ACC112 (cell line): ENCODE measurements around the gene COP1.
A peak's percentile ranks its signal among the peaks of the same experiment; 100 is the strongest.
"Not testable (repeated sequence)": the region's sequence is repeated elsewhere in the genome, so short reads cannot be mapped to it uniquely, and the experiment has no call there.

Experiments
- H2AFZ ChIP-seq: fragments of 200-600 bp; sonication (generic); one replicate; pipeline ENCODE4 v1.6.0; 2017; ENCODE audit warnings: antibody characterized with exemption, low read length; ENCODE audit not compliant: unreplicated experiment
- H3K27ac ChIP-seq: fragments of 200-600 bp; sonication (generic); 2 replicates; pipeline ENCODE4 v1.5.1; 2014; ENCODE audit warnings: low read depth, mild to moderate bottlenecking, antibody characterized with exemption, low read length, moderate library complexity
- H3K27me3 ChIP-seq: fragments of 200-600 bp; sonication (generic); 2 replicates; pipeline ENCODE4 v1.6.1; 2014; ENCODE audit warnings: mild to moderate bottlenecking, antibody characterized with exemption, low read length, moderate library complexity, mixed read lengths; ENCODE audit not compliant: insufficient read depth
- H3K36me3 ChIP-seq: fragments of 200-600 bp; sonication (generic); 2 replicates; pipeline ENCODE4 v1.6.1; 2016; ENCODE audit warnings: mild to moderate bottlenecking, antibody characterized with exemption, low read length, moderate library complexity, mixed read lengths; ENCODE audit not compliant: insufficient read depth
- H3K4me1 ChIP-seq: fragments of 200-600 bp; sonication (generic); one replicate; pipeline ENCODE4 v1.6.1; 2016; ENCODE audit warnings: low read length, mixed read lengths; ENCODE audit not compliant: insufficient read depth, unreplicated experiment, control insufficient read depth
- H3K4me3 ChIP-seq: fragments of 200-600 bp; sonication (generic); 2 replicates; pipeline ENCODE4 v1.5.1; 2014; ENCODE audit warnings: mild to moderate bottlenecking, low read depth, low read length
- H3K79me2 ChIP-seq: fragments of 200-600 bp; sonication (generic); one replicate; pipeline ENCODE4 v1.6.0; 2016; ENCODE audit warnings: low read length; ENCODE audit not compliant: control insufficient read depth, unreplicated experiment, insufficient read depth

The COP1 gene

DNA sequence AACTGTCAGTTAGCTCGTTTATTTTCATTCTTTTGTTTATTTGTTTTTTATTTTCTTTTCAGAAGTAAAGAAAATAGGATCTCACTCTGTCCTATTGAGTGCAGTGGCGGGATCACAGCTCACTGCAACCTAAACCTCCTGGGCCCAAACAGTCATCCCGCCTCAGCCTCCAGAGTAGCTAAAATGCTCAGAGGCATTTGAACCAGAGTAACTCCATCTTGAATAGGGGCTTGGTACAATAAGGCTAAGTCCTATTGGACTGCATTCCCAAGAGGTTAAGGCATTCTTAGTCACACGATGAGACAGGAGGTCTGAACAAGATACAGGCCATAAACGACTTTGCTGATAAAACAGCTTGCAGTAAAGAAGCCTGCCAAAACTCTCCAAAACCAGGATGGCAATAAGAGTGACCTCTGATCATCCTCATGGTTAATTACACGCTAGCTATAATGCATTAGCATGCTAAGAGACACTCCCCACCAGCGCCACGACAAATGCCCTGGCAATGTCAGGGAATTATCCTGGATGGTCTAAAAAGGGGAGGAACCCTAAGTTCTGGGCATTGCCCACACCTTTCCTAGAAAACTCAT lies 13.1 kb upstream of the COP1 start:
- H3K4me1 ChIP-seq: no peaks in the 10 kb centered on the region
- H3K36me3 ChIP-seq: no peaks in the 10 kb centered on the region
- H3K79me2 ChIP-seq: no peaks in the 10 kb centered on the region
- peaks cover 5% of the 10 kb centered on the region; the same call in 1 of the 2 replicates for H3K27me3 ChIP-seq
- no peak overlapping the region for H3K27ac ChIP-seq
- no peak overlapping the region for H2AFZ ChIP-seq
- H3K4me3 ChIP-seq: no peak overlapping the region

DNA sequence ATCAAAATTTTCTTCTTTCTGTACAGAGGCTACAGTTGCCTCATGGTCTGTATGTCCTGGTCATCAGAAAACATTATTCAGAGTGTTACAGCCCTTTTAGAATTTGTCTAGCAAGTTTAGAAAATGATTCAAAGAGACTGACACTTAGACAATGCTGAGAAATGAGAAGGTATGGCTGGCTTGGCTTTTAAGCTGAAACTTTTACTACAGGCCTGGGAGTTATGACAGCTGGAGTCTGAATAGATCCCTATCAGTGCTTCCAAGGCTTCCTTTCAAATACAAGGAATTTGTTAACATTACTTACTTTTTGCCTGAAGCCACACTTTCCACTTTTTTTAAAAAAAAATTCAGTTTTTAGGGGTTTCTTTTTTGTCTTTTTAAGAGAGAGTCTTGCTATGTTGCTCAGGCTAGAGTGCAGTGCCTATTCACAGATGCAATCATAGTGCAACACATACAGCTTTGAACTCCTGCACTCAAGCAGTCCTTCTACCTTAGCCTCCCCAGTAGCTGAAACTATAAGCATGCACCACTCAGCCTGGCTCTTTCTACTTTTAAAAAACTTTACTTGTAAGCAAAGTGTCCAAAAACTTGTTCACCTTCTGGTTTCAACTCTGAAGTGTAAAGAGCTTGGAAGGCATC lies 10.5 kb upstream of the COP1 start:
- H2AFZ ChIP-seq: no peak overlapping the region
- H3K79me2 ChIP-seq: no peaks in the 10 kb centered on the region
- H3K4me3 ChIP-seq: no peak overlapping the region
- no peak overlapping the region for H3K27ac ChIP-seq
- no peaks in the 10 kb centered on the region for H3K36me3 ChIP-seq
- peaks cover 10% of the 10 kb centered on the region; the same call in 1 of the 2 replicates for H3K27me3 ChIP-seq
- no peaks in the 10 kb centered on the region for H3K4me1 ChIP-seq

DNA sequence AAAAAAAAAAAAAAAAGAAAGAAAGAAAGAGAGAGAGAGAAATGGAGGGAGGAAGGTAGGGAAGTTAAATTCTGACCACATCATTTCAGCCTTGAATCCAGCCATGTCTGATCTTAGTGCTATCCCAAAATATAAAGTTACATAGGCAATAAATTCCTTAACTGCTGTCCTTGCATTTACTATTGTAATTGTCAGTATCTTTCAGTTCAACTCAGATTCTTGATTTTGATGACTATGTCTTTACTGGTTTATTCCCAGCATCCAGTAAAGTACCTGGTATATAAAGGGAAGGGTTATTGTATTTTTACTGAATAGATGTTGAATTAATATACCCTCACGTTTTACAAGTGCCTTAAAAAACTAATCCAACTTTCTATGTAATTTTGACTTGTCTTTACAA lies 8.9 kb upstream of the COP1 start:
- H3K79me2 ChIP-seq: no peaks in the 10 kb centered on the region
- H3K4me1 ChIP-seq: no peaks in the 10 kb centered on the region
- no peak overlapping the region for H3K27ac ChIP-seq
- H2AFZ ChIP-seq: no peak overlapping the region
- no peaks in the 10 kb centered on the region for H3K36me3 ChIP-seq
- no peak overlapping the region for H3K4me3 ChIP-seq
- H3K27me3 ChIP-seq: peaks cover 10% of the 10 kb centered on the region; the same call in 1 of the 2 replicates

DNA sequence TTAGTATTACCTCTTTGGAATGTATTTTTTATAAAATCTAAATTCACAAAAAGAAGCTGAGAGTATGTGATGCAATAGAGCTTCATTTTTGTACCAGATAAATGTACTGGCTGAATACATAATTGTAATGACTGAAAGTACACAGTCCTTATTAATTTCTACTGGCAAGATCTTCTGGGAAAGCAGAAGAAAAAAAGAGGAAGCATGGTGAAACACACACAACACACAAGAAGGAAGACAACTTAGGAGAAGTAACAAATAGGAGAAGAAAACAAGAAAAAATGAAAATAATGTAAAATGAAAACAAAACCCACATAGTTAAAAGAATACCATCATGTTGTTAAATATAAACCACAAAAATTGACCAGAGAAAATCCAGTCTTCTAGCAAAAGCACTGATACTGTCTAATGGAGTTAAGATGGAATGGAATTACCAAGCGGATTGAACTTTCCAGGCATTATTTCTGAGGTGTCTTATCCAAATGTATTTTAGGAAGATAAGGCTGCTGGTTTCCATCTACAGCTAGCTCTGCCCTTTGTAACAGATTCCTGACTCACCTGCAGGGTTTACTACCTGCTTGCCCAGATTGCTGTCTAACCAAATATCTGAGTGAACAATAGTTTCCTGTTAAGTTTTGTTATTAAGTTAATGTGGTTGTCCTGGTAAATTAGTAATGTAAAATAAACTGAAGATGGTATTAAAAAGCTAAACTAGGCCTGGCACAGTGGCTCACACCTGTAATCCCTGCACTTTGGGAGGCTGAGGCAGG lies 4.5 kb upstream of the COP1 start:
- no peaks in the 10 kb centered on the region for H3K4me1 ChIP-seq
- H3K79me2 ChIP-seq: peaks cover 7% of the 10 kb centered on the region
- no peak overlapping the region for H3K4me3 ChIP-seq
- H3K36me3 ChIP-seq: no peaks in the 10 kb centered on the region
- peaks cover 4% of the 10 kb centered on the region; the same call in 1 of the 2 replicates for H3K27me3 ChIP-seq
- H2AFZ ChIP-seq: no peak overlapping the region
- H3K27ac ChIP-seq: no peak overlapping the region

DNA sequence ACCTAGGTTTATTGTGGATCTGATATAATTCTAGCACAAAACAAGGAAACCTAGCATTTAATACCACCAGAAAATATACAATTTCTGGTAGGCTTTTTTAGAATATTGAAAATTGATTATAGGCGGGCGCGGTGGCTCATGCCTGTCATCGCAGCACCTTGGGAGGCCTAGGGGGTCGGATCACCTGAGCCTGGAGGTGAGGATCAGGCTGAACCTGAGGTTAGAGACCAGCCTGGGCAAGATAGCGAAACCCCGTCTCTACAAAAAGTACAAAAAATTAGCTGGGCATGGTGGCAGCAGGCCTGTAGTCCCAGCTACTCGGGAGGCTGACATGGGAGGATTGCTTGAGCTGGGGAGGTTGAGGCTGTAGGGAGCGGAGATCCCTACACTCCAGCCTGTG lies 948 bp upstream of the COP1 start:
- Histone ChIP-seq H3K27ac (peak overlapping the region; percentile 85; the same call in 1 of the 2 replicates), H3K4me1 (peaks cover 8% of the 10 kb centered on the region), H2AFZ (peak overlapping the region; percentile 97), H3K36me3 (no peaks in the 10 kb centered on the region), H3K27me3 (no peaks in the 10 kb centered on the region), H3K79me2 (peaks cover 42% of the 10 kb centered on the region), H3K4me3 (peak overlapping the region; percentile 99)

DNA sequence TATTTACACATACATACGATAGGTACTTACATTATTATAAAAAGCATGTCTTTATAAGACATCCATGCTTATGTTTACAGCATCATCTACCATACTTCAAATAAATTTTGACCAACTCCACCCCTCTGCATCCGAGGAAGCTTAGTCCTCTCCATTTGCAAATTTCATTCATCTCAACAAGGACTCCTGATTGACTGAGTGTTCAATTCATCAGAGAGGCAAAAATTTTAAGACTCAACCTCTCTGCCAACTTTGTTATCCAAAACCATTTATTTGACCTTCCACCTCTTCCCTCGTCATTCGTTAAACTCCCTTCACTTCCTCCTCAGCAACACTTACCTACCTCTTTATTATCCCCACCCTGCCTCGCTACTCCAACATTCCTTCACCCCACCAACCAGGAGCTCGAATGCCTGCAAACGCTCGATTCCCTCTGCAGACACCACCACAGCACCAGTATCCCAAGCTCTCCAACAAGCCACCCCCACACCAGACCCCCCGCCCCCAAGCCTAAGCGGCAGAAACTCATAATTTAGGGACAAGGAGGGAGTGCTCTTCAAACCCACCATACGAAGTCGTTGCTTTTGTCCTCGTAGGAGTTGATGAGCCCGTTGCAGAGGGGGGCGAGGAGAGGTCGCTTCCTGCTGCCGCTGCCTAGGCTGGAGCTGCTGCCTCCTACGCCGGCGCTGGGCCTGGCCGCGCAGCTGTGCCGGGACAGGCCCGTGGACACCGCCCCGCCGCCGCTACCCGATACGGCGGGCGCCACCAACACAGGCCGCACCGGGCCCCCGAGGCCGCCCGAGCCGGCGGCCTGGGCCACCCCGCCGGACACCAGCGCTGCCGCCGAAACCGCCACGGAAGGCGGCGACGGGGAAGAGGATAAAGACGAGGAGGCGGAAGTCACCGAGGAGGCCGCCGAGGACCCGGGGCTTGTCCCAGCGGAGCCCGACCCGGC lies 803 bp downstream of the COP1 start:
- peak overlapping the region; percentile 89 for H2AFZ ChIP-seq
- H3K27ac ChIP-seq: peak overlapping the region; percentile 85
- peaks cover 8% of the 10 kb centered on the region for H3K4me1 ChIP-seq
- H3K27me3 ChIP-seq: no peaks in the 10 kb centered on the region
- no peaks in the 10 kb centered on the region for H3K36me3 ChIP-seq
- peak overlapping the region; percentile 99 for H3K4me3 ChIP-seq
- peaks cover 59% of the 10 kb centered on the region for H3K79me2 ChIP-seq

DNA sequence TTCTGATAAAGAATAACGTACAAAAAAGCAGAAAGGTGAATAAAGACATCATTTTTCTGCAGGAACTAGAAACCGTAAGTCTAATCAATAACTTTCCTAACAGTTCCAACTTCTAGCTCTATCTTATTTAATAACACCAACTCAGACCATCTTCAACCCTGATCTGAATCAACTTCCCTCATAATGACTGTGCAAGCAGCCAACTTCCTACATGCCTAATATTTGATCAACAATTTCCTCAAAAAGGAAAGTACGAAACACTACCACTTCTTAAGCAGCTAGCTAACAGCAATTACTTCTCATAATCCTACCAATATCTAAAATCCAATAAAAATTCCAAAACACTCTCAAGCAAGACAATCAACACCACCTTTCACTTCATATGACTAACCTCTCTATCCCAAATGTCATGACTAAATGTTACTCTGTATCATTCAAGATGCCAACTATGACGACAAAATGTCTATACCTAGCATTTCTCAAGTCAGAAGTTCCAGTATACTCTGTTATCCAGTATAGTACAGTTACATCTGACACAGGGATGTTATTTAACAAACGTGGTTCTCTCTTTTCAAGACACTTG lies 1.7 kb downstream of the COP1 start:
- Histone ChIP-seq H3K4me1 (peaks cover 8% of the 10 kb centered on the region), H3K79me2 (peaks cover 68% of the 10 kb centered on the region), H3K27ac (peak overlapping the region; percentile 85; the same call in 1 of the 2 replicates), H3K36me3 (no peaks in the 10 kb centered on the region), H3K4me3 (peak overlapping the region; percentile 99), H2AFZ (no peak overlapping the region), H3K27me3 (no peaks in the 10 kb centered on the region)

DNA sequence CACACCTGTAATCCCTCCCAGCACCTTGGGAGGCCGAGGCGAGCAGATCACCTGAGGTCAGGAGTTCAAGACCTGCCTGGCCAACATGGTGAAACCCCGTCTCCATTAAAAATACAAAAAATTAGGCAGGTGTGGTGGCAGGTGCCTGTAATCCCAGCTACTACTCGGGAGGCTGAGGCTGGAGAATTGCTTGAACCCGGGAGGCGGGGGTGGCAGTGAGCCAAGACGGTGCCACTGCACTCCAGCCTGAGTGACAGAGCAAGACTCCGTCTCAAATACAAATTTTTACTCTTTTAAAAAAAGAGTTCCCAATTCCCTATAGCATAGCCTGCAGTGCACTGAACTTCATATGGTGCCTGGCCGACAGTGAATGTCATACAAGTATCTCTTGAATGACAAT lies 2.4 kb downstream of the COP1 start:
- H3K79me2 ChIP-seq: peaks cover 75% of the 10 kb centered on the region
- peak overlapping the region; percentile 99 for H3K4me3 ChIP-seq
- H3K27ac ChIP-seq, H3K36me3 ChIP-seq, H2AFZ ChIP-seq, H3K4me1 ChIP-seq, H3K27me3 ChIP-seq: not testable (repeated sequence)

DNA sequence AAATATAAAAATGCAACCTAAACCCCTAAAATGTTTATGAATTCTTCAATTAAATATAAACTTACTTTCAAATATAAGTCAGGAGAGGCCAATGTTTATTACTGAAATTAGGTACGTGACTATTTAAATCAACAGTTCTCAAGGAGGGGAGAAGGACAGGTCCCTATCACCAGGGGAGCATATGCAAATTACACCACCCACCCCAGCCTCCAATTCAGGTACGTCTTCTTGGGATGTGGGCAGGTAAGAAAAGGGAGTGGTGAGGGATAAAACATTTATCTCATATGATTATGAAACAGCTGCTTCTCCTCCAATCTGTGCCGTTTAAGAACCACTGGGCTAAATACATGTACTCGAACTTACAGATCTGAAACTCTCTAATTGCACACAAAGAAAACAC lies 3.4 kb downstream of the COP1 start:
- Histone ChIP-seq H3K79me2 (peaks cover 85% of the 10 kb centered on the region), H3K4me3 (no peak overlapping the region), H2AFZ (no peak overlapping the region), H3K27ac (no peak overlapping the region), H3K27me3 (no peaks in the 10 kb centered on the region), H3K4me1 (peaks cover 8% of the 10 kb centered on the region), H3K36me3 (0 out of 2 replicates have a peak, but pooled peaks cover 5% of the 10 kb centered on the region)

DNA sequence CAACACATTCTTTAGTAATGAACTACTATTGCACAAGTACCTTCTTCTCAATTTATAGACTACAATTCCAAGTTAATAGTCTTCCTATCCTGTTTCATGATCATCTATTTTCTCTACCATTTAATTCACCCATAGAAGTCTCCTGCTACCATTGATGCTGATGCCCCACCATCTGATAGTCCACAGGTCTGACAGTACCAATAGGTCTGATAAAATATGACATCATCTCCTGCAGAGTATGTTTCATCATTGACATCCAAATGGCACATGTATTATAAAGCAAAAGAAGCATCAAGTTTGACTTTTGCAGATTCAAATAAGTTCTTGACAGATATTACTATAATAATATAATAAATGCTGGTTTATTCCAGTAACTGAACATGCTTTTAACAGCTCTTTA lies 5.5 kb downstream of the COP1 start:
- Histone ChIP-seq H3K27ac (no peak overlapping the region), H3K79me2 (peaks cover 98% of the 10 kb centered on the region), H3K36me3 (0 out of 2 replicates have a peak, but pooled peaks cover 5% of the 10 kb centered on the region), H2AFZ (no peak overlapping the region), H3K4me3 (no peak overlapping the region), H3K27me3 (no peaks in the 10 kb centered on the region), H3K4me1 (peaks cover 8% of the 10 kb centered on the region)
